Bronchial epithelial cell (primary cell): ENCODE measurements around the gene PROP1. TPM values are rescaled to one million over a fixed set of nuclear protein-coding genes. Genes with fewer than 3 reads are reported as not detected.
"Not testable (repeated sequence)": the region's sequence is repeated elsewhere in the genome, so short reads cannot be mapped to it uniquely, and the experiment has no call there.

Source experiments
- DNase-seq: peaks from one replicate; pipeline ENCODE4 v3.0.0-alpha.2; 2010; ENCODE audit warnings: low read depth
- FAIRE-seq: peaks from 2 replicates; lab custom pipeline; 2011; peaks lifted over from hg19 to GRCh38; lab: Jason Lieb, UNC
- H3K27me3 ChIP-seq: 2 replicates; pipeline ENCODE4 v1.5.1; 2011; ENCODE audit warnings: low read length; ENCODE audit not compliant: control insufficient read depth, insufficient read depth
- H3K36me3 ChIP-seq: 2 replicates; pipeline ENCODE4 v1.5.1; 2011; ENCODE audit warnings: low read length; ENCODE audit not compliant: control insufficient read depth, insufficient read depth
- H3K4me3 ChIP-seq: 2 replicates; pipeline ENCODE4 v1.5.1; 2011; ENCODE audit warnings: mild to moderate bottlenecking, low read depth, low read length, control low read depth
- CTCF ChIP-seq: IDR thresholded peaks from 2 replicates; pipeline ENCODE4 v1.5.1; 2011; ENCODE audit warnings: mild to moderate bottlenecking, moderate library complexity, low read length, control low read depth, inconsistent platforms; ENCODE audit not compliant: insufficient read depth, severe bottlenecking
- total RNA-seq: library from RNA; depleted of rRNA; stranded (reverse); fragments of >200 nt; gene quantifications from 2 replicates; pipeline ENCODE4 v1.2.1, GENCODE V29; 2014

The PROP1 gene
- not detected in 2 replicates for total RNA-seq

- peaks cover 2% of the 10 kb centered on the region for H3K27me3 ChIP-seq
- FAIRE-seq, result no peak
Measured at GRCh38 chr5:177995691-177996595, at the start of gene PROP1. PROP1 (minus strand) TSS chr5:177996242; CDS start chr5:177995933, 309 bp downstream.

GRCh38 chr5:178019379-178020030 lies 23.5 kb upstream of the PROP1 start:
- not testable (repeated sequence) for H3K36me3 ChIP-seq, FAIRE-seq, H3K27me3 ChIP-seq, DNase-seq, H3K4me3 ChIP-seq

More at GRCh38 chr5:177995691-177996595, at the start of gene PROP1:
- Histone ChIP-seq H3K36me3 (no peaks in the 10 kb centered on the region), H3K4me3 (no peak within 1 kb of the TSS)
- no peak for DNase-seq
- no peak for TF ChIP-seq CTCF

- not testable (repeated sequence) for FAIRE-seq, H3K27me3 ChIP-seq, H3K36me3 ChIP-seq, H3K4me3 ChIP-seq, DNase-seq
Measured at GRCh38 chr5:178012758-178013157, 16.7 kb upstream of the PROP1 start.

- not testable (repeated sequence) for DNase-seq, FAIRE-seq, H3K4me3 ChIP-seq, H3K27me3 ChIP-seq, H3K36me3 ChIP-seq
Measured at GRCh38 chr5:178011816-178012554, 15.9 kb upstream of the PROP1 start.

- H3K36me3 ChIP-seq, H3K27me3 ChIP-seq, H3K4me3 ChIP-seq, DNase-seq, FAIRE-seq: not testable (repeated sequence)
Measured at GRCh38 chr5:178007272-178007671, 11.2 kb upstream of the PROP1 start.

- H3K36me3 ChIP-seq, DNase-seq, H3K27me3 ChIP-seq, H3K4me3 ChIP-seq, FAIRE-seq: not testable (repeated sequence)
Measured at GRCh38 chr5:178006536-178007231, 10.6 kb upstream of the PROP1 start.

GRCh38 chr5:178006181-178006535 lies 10.1 kb upstream of the PROP1 start:
- H3K27me3 ChIP-seq, H3K4me3 ChIP-seq, FAIRE-seq, H3K36me3 ChIP-seq, DNase-seq: not testable (repeated sequence)

- TF ChIP-seq CTCF, result no peak
- DNase-seq (no peak), FAIRE-seq (no peak)
- H3K4me3 ChIP-seq, result no peak overlapping the region
- peaks cover 2% of the 10 kb centered on the region for H3K27me3 ChIP-seq
- H3K36me3 ChIP-seq, result no peaks in the 10 kb centered on the region
Measured at GRCh38 chr5:177997846-177998245, 1.8 kb upstream of the PROP1 start.
